ENCODE data around the gene HPN. TPM values are rescaled to one million over a fixed set of nuclear protein-coding genes. Genes with fewer than 3 reads are reported as not detected.

The HPN gene
- total and polyA plus RNA-seq, 2 experiments from 2014 or later = 21.3 to 36.2 TPM

- no peak for TF ChIP-seq CTCF (IDR thresholded peaks at IDR 0.05; ENCODE audit: low read depth, low read length)
- no peaks in the 10 kb centered on the region for H3K27me3 ChIP-seq
- no peaks in the 10 kb centered on the region for H3K36me3 ChIP-seq
- peak in 1 of 2 donors; percentile 67 for DNase-seq (ENCODE audit: low read depth in 1 of 2, low spot score in 1 of 2)
- H3K9me3 ChIP-seq (ENCODE audit: low read depth) = no peaks in the 10 kb centered on the region
- no peak overlapping the region for H3K27ac ChIP-seq
- H3K4me3 ChIP-seq = no peak overlapping the region
- H3K4me1 ChIP-seq (ENCODE audit: low read depth) = peaks cover 20% of the 10 kb centered on the region
Observed at GRCh38 chr19:35037716-35038622, 3.6 kb upstream of the HPN start.

DNA sequence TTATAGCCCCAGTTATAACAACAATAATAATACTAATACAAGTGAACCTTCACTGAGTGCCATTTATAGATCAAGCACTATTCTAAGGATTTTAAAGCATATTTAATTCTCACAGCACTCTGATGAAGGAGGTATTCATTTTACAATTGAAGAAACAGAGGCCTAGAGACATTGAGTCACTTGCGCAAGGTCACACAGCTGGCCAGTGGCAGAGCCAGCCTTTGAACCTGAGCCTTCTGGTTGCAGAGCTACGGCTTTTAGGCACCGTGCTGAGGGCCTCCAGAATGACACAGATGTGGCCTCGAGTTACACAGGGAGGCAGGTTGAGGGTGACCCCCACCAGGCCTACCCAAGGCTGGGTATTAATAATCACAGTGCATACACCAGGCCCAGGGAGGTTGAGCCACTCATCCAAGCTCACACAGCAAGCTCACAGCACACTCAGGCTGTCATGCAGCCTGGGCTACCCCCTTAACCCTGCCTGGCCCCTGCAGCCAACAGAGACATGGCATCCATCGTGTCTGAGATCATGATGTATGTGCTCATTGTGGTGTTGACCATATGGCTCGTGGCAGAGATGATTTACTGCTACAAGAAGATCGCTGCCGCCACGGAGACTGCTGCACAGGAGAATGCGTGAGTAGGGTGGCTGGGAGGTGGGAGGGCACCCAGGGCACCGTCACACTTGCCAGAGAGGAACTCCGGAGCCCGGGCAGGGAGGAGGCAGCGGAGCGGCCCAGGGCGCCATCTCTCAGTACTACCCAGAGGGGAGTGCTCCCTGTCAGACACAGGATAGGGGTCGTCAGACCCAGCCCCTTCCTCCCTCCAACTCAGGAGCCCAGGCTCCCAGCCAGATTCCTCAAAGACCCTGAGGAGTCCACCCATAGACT is 2.7 kb upstream of the HPN start:
- Histone ChIP-seq H3K4me1 (ENCODE audit: low read depth) (peaks cover 20% of the 10 kb centered on the region), H3K36me3 (no peaks in the 10 kb centered on the region), H3K9me3 (ENCODE audit: low read depth) (no peaks in the 10 kb centered on the region), H3K27ac (no peak overlapping the region), H3K27me3 (no peaks in the 10 kb centered on the region), H3K4me3 (no peak overlapping the region)
- TF ChIP-seq CTCF (IDR thresholded peaks at IDR 0.05; ENCODE audit: low read depth, low read length) = no peak
- no peak for DNase-seq (ENCODE audit: low read depth in 1 of 2, low spot score in 1 of 2)

- H3K36me3 ChIP-seq = no peaks in the 10 kb centered on the region
- H3K9me3 ChIP-seq (ENCODE audit: low read depth) = no peaks in the 10 kb centered on the region
- H3K27ac ChIP-seq = peak overlapping the region; percentile 60
- H3K27me3 ChIP-seq = no peaks in the 10 kb centered on the region
- no peak overlapping the region for H3K4me3 ChIP-seq
- peaks cover 20% of the 10 kb centered on the region for H3K4me1 ChIP-seq (ENCODE audit: low read depth)
- TF ChIP-seq CTCF (IDR thresholded peaks at IDR 0.05; ENCODE audit: low read depth, low read length) = no peak
- no peak for DNase-seq (ENCODE audit: low read depth in 1 of 2, low spot score in 1 of 2)
Observed at GRCh38 chr19:35039881-35040825, 1.4 kb upstream of the HPN start.

- no peak for TF ChIP-seq CTCF (IDR thresholded peaks at IDR 0.05; ENCODE audit: low read depth, low read length)
- peak; percentile 78 to 86 for DNase-seq (ENCODE audit: low read depth in 1 of 2, low spot score in 1 of 2)
- Histone ChIP-seq H3K27me3 (no peaks in the 10 kb centered on the region), H3K4me1 (ENCODE audit: low read depth) (peaks cover 20% of the 10 kb centered on the region), H3K36me3 (no peaks in the 10 kb centered on the region), H3K4me3 (peak overlapping the region; percentile 0), H3K27ac (peak overlapping the region; percentile 60), H3K9me3 (ENCODE audit: low read depth) (no peaks in the 10 kb centered on the region)
Observed at GRCh38 chr19:35040826-35041547, 534 bp upstream of the HPN start.

Data from cardiac muscle cell (in vitro differentiated cells and primary cell).